Dedifferentiated amniotic fluid mesenchymal stem cell (primary cell): Measurements from ENCODE around the gene PDE4D.

Experiments used
- DNase-seq: peaks from one replicate; pipeline ENCODE4 v3.0.0-alpha.2; 2016; ENCODE audit errors: extremely low spot score

The PDE4D gene

GRCh38 chr5:59517926-59518585 lies 375.5 kb downstream of the PDE4D start:
- DNase-seq = peak; percentile 18

GRCh38 chr5:59516161-59516560 lies 377.4 kb downstream of the PDE4D start:
- DNase-seq = no peak

- DNase-seq = peak; percentile 39
These were observed 387.1 kb downstream of the PDE4D start for GRCh38 chr5:59506285-59506877.

- no peak for DNase-seq
These were observed 389.5 kb downstream of the PDE4D start for GRCh38 chr5:59504043-59504442.

- DNase-seq = no peak
These were observed 390.3 kb downstream of the PDE4D start for GRCh38 chr5:59503220-59503619.

GRCh38 chr5:59501316-59501715 lies 392.2 kb downstream of the PDE4D start:
- DNase-seq = no peak

GRCh38 chr5:59500014-59500413 lies 393.5 kb downstream of the PDE4D start:
- no peak for DNase-seq

GRCh38 chr5:59497207-59497606 lies 396.3 kb downstream of the PDE4D start:
- DNase-seq = no peak

GRCh38 chr5:59496524-59497134 lies 396.9 kb downstream of the PDE4D start:
- DNase-seq = no peak

- no peak for DNase-seq
These were observed 401.6 kb downstream of the PDE4D start for GRCh38 chr5:59491945-59492344.

- no peak for DNase-seq
These were observed 404.0 kb downstream of the PDE4D start for GRCh38 chr5:59489551-59489950.

GRCh38 chr5:59487772-59488729 lies 405.5 kb downstream of the PDE4D start:
- no peak for DNase-seq

GRCh38 chr5:59487068-59487686 lies 406.3 kb downstream of the PDE4D start:
- DNase-seq = no peak

- no peak for DNase-seq
These were observed 407.0 kb downstream of the PDE4D start for GRCh38 chr5:59486508-59486907.

- no peak for DNase-seq
These were observed 407.7 kb downstream of the PDE4D start for GRCh38 chr5:59485629-59486439.

GRCh38 chr5:59485107-59485506 lies 408.4 kb downstream of the PDE4D start:
- no peak for DNase-seq

- DNase-seq = no peak
These were observed 408.9 kb downstream of the PDE4D start for GRCh38 chr5:59484618-59485017.

GRCh38 chr5:59483971-59484472 lies 409.5 kb downstream of the PDE4D start:
- no peak for DNase-seq

GRCh38 chr5:59479086-59479485 lies 414.4 kb downstream of the PDE4D start:
- no peak for DNase-seq

GRCh38 chr5:59474324-59474723 lies 419.2 kb downstream of the PDE4D start:
- no peak for DNase-seq

GRCh38 chr5:59473611-59474010 lies 419.9 kb downstream of the PDE4D start:
- DNase-seq = no peak
